Uterus (tissue), 4 donors: Measurements from ENCODE around the gene LRP2BP. TPM values are rescaled to one million over a fixed set of nuclear protein-coding genes. Genes with fewer than 3 reads are reported as not detected.

Experiments used
- DNase-seq, 2 donors: peaks; one replicate each; pipeline ENCODE4 v3.0.0-alpha.2; 2019 to 2020
- H3K27ac ChIP-seq, 2 donors: fragments of 200-600 bp; sonication (generic); 1 replicate in 1 of 2; 2 replicates in 1 of 2; pipeline ENCODE4 v1.5.1; 2016 to 2018
- H3K27me3 ChIP-seq, 2 donors: fragments of 200-600 bp; sonication (generic); one replicate each; pipeline ENCODE4 v1.5.1; 2018 to 2019; ENCODE audit warnings: control low read depth in 1 of 2
- H3K36me3 ChIP-seq, 2 donors: fragments of 200-600 bp; sonication (generic); one replicate each; pipeline ENCODE4 v1.5.1; 2019; ENCODE audit warnings: control low read depth in 1 of 2
- H3K4me1 ChIP-seq, 2 donors: fragments of 200-600 bp; sonication (generic); one replicate each; pipeline ENCODE4 v1.5.1; 2018 to 2019; ENCODE audit warnings: control low read depth in 1 of 2
- H3K4me3 ChIP-seq, 2 donors: fragments of 200-600 bp; sonication (generic); 1 replicate in 1 of 2; 2 replicates in 1 of 2; pipeline ENCODE4 v1.5.1; 2018 to 2019; ENCODE audit warnings: mild to moderate bottlenecking in 1 of 2
- H3K9me3 ChIP-seq, 2 donors: fragments of 200-600 bp; sonication (generic); one replicate each; pipeline ENCODE4 v1.5.1; 2019; ENCODE audit warnings: control low read depth in 1 of 2
- POLR2A ChIP-seq, 2 donors: fragments of 450-650 bp; IDR thresholded peaks; one replicate each; pipeline ENCODE4 v1.6.1; 2016; ENCODE audit warnings: antibody characterized with exemption in 2 of 2, mild to moderate bottlenecking in 1 of 2, moderate library complexity in 1 of 2
- intact Hi-C: fragments of 100-400 bp; cut with DNase I; formaldehyde crosslinking; loops from one replicate; pipeline ENCODE4 v1.15.1; 2023; ENCODE audit warnings: low total_unique reads
- total RNA-seq, 4 donors: library from RNA; depleted of rRNA in 3 of 4; stranded (reverse); fragments of >200 nt in 3 of 4; gene quantifications; one replicate each; pipeline versions ENCODE4 v1.1.0 to v1.2.4, GENCODE V29; 2014 to 2023
- TF ChIP-seq, protein P1 (sequence below), 4 experiments: fragments of 200-600 bp in 2 of 4; fragments of 450-650 bp in 2 of 4; sonication (generic) in 2 of 4; IDR thresholded peaks; one replicate each; pipeline ENCODE4 v1.5.1; 2016 to 2019; ENCODE audit warnings: antibody characterized with exemption in 4 of 4, mild to moderate bottlenecking in 2 of 4, moderate library complexity in 1 of 4
- donor health status: DM: yes; HTN: yes; CAD: no.

LRP2BP gene
- total RNA-seq, 4 donors from 2014 or later = 1.2 to 3.3 (median 2.0) TPM

DNA sequence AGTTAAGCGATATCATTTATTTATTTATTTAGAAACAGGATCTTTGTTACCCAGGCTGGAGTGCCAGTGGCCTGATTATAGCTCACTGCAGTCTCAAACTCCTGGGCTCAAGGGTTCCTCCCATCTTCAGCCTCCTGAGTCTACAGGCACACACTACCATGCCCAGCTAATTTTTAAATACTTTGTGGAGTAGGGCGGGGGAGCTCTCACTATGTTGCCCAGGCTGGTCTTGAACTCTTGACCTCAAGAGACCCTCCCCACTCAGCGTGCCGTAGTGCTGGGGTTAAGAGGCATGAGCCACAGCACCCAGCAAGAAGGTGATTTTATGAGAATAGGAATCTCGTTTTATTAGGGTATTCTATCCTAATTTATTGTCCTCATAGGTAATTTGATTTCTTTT, 33.9 kb upstream of the LRP2BP start:
- Histone ChIP-seq H3K36me3 (no peaks in the 10 kb centered on the region), H3K9me3 (no peaks in the 10 kb centered on the region), H3K27ac (no peak overlapping the region), H3K4me3 (no peak overlapping the region), H3K27me3 (no peaks in the 10 kb centered on the region), H3K4me1 (no peaks in the 10 kb centered on the region)
- DNase-seq = no peak
- intact Hi-C loops = no loop called here
- TF ChIP-seq, protein P1, sequence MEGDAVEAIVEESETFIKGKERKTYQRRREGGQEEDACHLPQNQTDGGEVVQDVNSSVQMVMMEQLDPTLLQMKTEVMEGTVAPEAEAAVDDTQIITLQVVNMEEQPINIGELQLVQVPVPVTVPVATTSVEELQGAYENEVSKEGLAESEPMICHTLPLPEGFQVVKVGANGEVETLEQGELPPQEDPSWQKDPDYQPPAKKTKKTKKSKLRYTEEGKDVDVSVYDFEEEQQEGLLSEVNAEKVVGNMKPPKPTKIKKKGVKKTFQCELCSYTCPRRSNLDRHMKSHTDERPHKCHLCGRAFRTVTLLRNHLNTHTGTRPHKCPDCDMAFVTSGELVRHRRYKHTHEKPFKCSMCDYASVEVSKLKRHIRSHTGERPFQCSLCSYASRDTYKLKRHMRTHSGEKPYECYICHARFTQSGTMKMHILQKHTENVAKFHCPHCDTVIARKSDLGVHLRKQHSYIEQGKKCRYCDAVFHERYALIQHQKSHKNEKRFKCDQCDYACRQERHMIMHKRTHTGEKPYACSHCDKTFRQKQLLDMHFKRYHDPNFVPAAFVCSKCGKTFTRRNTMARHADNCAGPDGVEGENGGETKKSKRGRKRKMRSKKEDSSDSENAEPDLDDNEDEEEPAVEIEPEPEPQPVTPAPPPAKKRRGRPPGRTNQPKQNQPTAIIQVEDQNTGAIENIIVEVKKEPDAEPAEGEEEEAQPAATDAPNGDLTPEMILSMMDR (IDR thresholded peaks at IDR 0.05) = no peak
- TF ChIP-seq POLR2A (IDR thresholded peaks at IDR 0.05) = no peak

GRCh38 chr4:185426960-185427688, 31.4 kb upstream of the LRP2BP start:
- Histone ChIP-seq H3K27me3 (no peaks in the 10 kb centered on the region), H3K4me3 (no peak overlapping the region), H3K27ac (no peak overlapping the region), H3K4me1 (no peaks in the 10 kb centered on the region), H3K36me3 (no peaks in the 10 kb centered on the region), H3K9me3 (no peaks in the 10 kb centered on the region)
- DNase-seq = no peak
- intact Hi-C loops = no loop called here
- TF ChIP-seq, protein P1 (IDR thresholded peaks at IDR 0.05) = no peak
- no peak for TF ChIP-seq POLR2A (IDR thresholded peaks at IDR 0.05)

GRCh38 chr4:185425647-185426352, 30.1 kb upstream of the LRP2BP start, which contains the start of gene UFSP2:
Gene UFSP2, minus strand, starts transcription at chr4:185425964. Its CDS starts 96 bp downstream, at chr4:185425868.
- TF ChIP-seq POLR2A (IDR thresholded peaks at IDR 0.05) = peak; percentile 66 to 86
- TF ChIP-seq, protein P1 (IDR thresholded peaks at IDR 0.05) = peak in 1 of 4 experiments; percentile 4
- H3K36me3 ChIP-seq = no peaks in the 10 kb centered on the region
- H3K4me3 ChIP-seq = peak within 1 kb of the TSS; percentile 91 to 98
- H3K27me3 ChIP-seq = no peaks in the 10 kb centered on the region
- peak; percentile 86 for DNase-seq
- H3K27ac ChIP-seq = peak within 1 kb of the TSS; percentile 97
- H3K4me1 ChIP-seq = peaks cover 0 to 6% of the 10 kb centered on the region in 2 donors
- intact Hi-C loops = no loop called here
- no peaks in the 10 kb centered on the region for H3K9me3 ChIP-seq

DNA sequence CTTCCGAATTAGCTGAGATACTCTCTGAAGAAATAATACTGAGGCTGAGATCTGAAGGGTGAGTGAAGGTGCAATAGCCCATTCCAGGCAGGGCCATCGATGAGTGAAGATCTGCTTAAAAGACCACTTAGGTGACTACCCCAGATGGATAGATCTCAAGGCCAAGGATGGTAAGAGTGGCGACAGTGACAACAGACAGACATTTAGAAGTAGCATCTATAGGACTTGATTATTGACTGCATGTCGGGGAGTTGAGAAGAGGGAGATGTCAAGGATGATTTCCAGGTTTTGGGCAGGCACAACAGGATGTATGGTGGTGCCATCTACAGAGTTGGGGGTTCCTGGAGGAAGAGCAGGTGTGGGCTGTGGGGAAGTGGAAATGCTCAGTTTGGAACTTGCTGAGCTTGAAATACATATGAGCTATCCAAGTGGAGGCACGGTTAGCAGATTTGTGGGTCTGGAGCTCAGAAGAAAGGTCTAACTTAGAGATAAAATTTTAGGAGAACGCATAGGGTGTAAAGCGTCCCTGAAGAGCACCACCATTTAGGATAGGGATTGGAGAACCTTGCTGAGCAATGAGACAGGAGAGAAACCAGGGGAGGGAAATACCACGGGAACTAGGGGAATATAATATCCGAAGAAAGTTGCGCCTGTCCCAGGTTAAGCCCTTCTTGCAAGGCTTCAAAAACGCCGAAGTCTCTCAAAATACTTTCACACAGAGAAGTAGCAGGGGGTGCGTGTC, 29.4 kb upstream of the LRP2BP start:
- no peak for DNase-seq
- no peak for TF ChIP-seq POLR2A (IDR thresholded peaks at IDR 0.05)
- TF ChIP-seq, protein P1 (IDR thresholded peaks at IDR 0.05) = no peak

More for the DNA sequence above, 29.4 kb upstream of the LRP2BP start:
- Histone ChIP-seq H3K4me3 (peak overlapping the region; percentile 91 to 98), H3K27me3 (no peaks in the 10 kb centered on the region), H3K36me3 (no peaks in the 10 kb centered on the region), H3K4me1 (peaks cover 0 to 6% of the 10 kb centered on the region in 2 donors), H3K9me3 (no peaks in the 10 kb centered on the region), H3K27ac (peak overlapping the region; percentile 97)
- intact Hi-C loops = no loop called here
